Measurements from ENCODE around the gene ADGRG3.

ADGRG3 gene

GRCh38 chr16:57623251-57624043 lies 44.7 kb upstream of the ADGRG3 start:
- Histone ChIP-seq H3K4me1 (ENCODE audit: control insufficient read depth, low read length) (no peaks in the 10 kb centered on the region), H3K9me3 (ENCODE audit: control insufficient read depth, insufficient read depth, low read length) (no peaks in the 10 kb centered on the region), H3K27ac (ENCODE audit: low read depth, low read length) (no peak overlapping the region), H3K36me3 (ENCODE audit: control insufficient read depth, low read length) (no peaks in the 10 kb centered on the region), H3K4me3 (ENCODE audit: low read length) (no peak overlapping the region), H4K20me1 (ENCODE audit: control insufficient read depth, insufficient read depth, low read depth, low read length) (no peaks in the 10 kb centered on the region), H3K9me2 (replicated peaks; ENCODE audit: control insufficient read depth, low read length) (no peaks in the 10 kb centered on the region), H3F3A (ENCODE audit: control insufficient read depth, insufficient read depth) (no peaks in the 10 kb centered on the region), H3K27me3 (ENCODE audit: control insufficient read depth, low read length) (peaks cover 7% of the 10 kb centered on the region; the same call in 1 of the 2 replicates), H3K79me2 (ENCODE audit: control insufficient read depth, low read length) (no peaks in the 10 kb centered on the region), H3K4me2 (ENCODE audit: low read length) (no peak overlapping the region)
- no peak for TF ChIP-seq CTCF (IDR thresholded peaks at IDR 0.05; ENCODE audit: low read depth, low read length, poor library complexity, severe bottlenecking)
- no peak for TF ChIP-seq EZH2phosphoT487 (IDR thresholded peaks at IDR 0.05; ENCODE audit: borderline replicate concordance, low read length)

GRCh38 chr16:57624044-57624688 lies 43.9 kb upstream of the ADGRG3 start:
- Histone ChIP-seq H3K79me2 (ENCODE audit: control insufficient read depth, low read length) (no peaks in the 10 kb centered on the region), H3K4me3 (ENCODE audit: low read length) (no peak overlapping the region), H4K20me1 (ENCODE audit: control insufficient read depth, insufficient read depth, low read depth, low read length) (no peaks in the 10 kb centered on the region), H3K4me1 (ENCODE audit: control insufficient read depth, low read length) (no peaks in the 10 kb centered on the region), H3K27me3 (ENCODE audit: control insufficient read depth, low read length) (peaks cover 14% of the 10 kb centered on the region; the same call in 1 of the 2 replicates), H3K4me2 (ENCODE audit: low read length) (no peak overlapping the region), H3K9me3 (ENCODE audit: control insufficient read depth, insufficient read depth, low read length) (no peaks in the 10 kb centered on the region), H3K27ac (ENCODE audit: low read depth, low read length) (no peak overlapping the region), H3F3A (ENCODE audit: control insufficient read depth, insufficient read depth) (no peaks in the 10 kb centered on the region), H3K36me3 (ENCODE audit: control insufficient read depth, low read length) (no peaks in the 10 kb centered on the region), H3K9me2 (replicated peaks; ENCODE audit: control insufficient read depth, low read length) (no peaks in the 10 kb centered on the region)
- TF ChIP-seq CTCF (IDR thresholded peaks at IDR 0.05; ENCODE audit: low read depth, low read length, poor library complexity, severe bottlenecking), result no peak
- TF ChIP-seq EZH2phosphoT487 (IDR thresholded peaks at IDR 0.05; ENCODE audit: borderline replicate concordance, low read length), result no peak

GRCh38 chr16:57624806-57625500 lies 43.2 kb upstream of the ADGRG3 start:
- Histone ChIP-seq H3K36me3 (ENCODE audit: control insufficient read depth, low read length) (no peaks in the 10 kb centered on the region), H3K9me3 (ENCODE audit: control insufficient read depth, insufficient read depth, low read length) (no peaks in the 10 kb centered on the region), H3K27me3 (ENCODE audit: control insufficient read depth, low read length) (peaks cover 22% of the 10 kb centered on the region), H3K4me3 (ENCODE audit: low read length) (no peak overlapping the region), H3K9me2 (replicated peaks; ENCODE audit: control insufficient read depth, low read length) (no peaks in the 10 kb centered on the region), H3K79me2 (ENCODE audit: control insufficient read depth, low read length) (no peaks in the 10 kb centered on the region), H3F3A (ENCODE audit: control insufficient read depth, insufficient read depth) (no peaks in the 10 kb centered on the region), H3K4me1 (ENCODE audit: control insufficient read depth, low read length) (no peaks in the 10 kb centered on the region), H3K27ac (ENCODE audit: low read depth, low read length) (no peak overlapping the region), H4K20me1 (ENCODE audit: control insufficient read depth, insufficient read depth, low read depth, low read length) (no peaks in the 10 kb centered on the region), H3K4me2 (ENCODE audit: low read length) (no peak overlapping the region)
- TF ChIP-seq EZH2phosphoT487 (IDR thresholded peaks at IDR 0.05; ENCODE audit: borderline replicate concordance, low read length) (no peak), CTCF (IDR thresholded peaks at IDR 0.05; ENCODE audit: low read depth, low read length, poor library complexity, severe bottlenecking) (no peak)

All from DOHH2 (cell line).